GM12801 (cell line): ENCODE data around the gene CTRB1.

Experiments used
- CTCF ChIP-seq: IDR thresholded peaks from one replicate; pipeline ENCODE4 v1.5.1; 2011; ENCODE audit warnings: control low read depth; ENCODE audit not compliant: insufficient read length; ENCODE audit errors: extremely low read depth

CTRB1 gene

GRCh38 chr16:75218256-75219076, at the start of gene CTRB1:
Gene CTRB1 (plus strand): TSS chr16:75218988. CDS start chr16:75219008, 20 bp downstream.
- TF ChIP-seq CTCF = no peak

GRCh38 chr16:75169899-75170405, 48.8 kb upstream of the CTRB1 start:
- TF ChIP-seq CTCF = no peak

- no peak for TF ChIP-seq CTCF
Measured at GRCh38 chr16:75172578-75172977, 46.2 kb upstream of the CTRB1 start.

GRCh38 chr16:75175074-75175473, 43.7 kb upstream of the CTRB1 start:
- TF ChIP-seq CTCF = no peak

GRCh38 chr16:75176926-75177325, 41.9 kb upstream of the CTRB1 start:
- no peak for TF ChIP-seq CTCF

- no peak for TF ChIP-seq CTCF
Measured at GRCh38 chr16:75179208-75179607, 39.6 kb upstream of the CTRB1 start.

- TF ChIP-seq CTCF = no peak
Measured at GRCh38 chr16:75181630-75182029, 37.2 kb upstream of the CTRB1 start.
